Measurements from ENCODE around the gene GJD3.
A peak's percentile ranks its signal among the peaks of the same experiment; 100 is the strongest.

The GJD3 gene

DNA sequence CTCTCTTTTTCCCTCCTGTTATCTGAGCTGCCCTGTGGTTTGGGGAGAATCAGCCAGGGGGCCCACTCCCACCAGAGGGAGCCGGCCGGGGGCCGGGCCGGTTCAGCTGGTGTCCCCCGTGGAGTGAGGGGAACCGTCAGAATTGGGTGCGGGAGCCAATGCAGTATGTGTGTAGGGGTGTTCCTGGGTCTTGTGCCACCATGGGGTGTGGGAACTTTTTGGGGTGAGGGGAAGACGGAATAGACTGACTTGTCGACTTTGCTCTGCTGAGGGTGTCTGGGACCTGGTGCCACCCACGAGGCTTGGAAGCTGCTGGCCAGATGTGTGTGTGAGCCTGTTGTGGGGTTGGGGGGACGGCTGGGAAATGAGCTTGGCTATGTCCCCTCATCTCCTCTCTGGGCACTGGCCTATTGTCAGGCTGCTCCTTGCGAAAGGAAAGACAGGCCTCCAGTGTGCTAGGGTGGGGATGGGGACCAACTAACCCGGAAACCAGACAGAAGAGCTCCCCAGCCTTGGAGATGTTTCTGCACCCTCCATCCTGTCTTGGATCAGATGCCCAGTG, 45.6 kb downstream of the GJD3 start:
- H3K27ac ChIP-seq = peak overlapping the region; percentile 99
- TF ChIP-seq, protein P1, sequence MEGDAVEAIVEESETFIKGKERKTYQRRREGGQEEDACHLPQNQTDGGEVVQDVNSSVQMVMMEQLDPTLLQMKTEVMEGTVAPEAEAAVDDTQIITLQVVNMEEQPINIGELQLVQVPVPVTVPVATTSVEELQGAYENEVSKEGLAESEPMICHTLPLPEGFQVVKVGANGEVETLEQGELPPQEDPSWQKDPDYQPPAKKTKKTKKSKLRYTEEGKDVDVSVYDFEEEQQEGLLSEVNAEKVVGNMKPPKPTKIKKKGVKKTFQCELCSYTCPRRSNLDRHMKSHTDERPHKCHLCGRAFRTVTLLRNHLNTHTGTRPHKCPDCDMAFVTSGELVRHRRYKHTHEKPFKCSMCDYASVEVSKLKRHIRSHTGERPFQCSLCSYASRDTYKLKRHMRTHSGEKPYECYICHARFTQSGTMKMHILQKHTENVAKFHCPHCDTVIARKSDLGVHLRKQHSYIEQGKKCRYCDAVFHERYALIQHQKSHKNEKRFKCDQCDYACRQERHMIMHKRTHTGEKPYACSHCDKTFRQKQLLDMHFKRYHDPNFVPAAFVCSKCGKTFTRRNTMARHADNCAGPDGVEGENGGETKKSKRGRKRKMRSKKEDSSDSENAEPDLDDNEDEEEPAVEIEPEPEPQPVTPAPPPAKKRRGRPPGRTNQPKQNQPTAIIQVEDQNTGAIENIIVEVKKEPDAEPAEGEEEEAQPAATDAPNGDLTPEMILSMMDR (conservative IDR thresholded peaks at IDR 0.05; ENCODE audit: low read depth) = no peak
- ChIA-PET POLR2A (ENCODE audit: low non-redundant PET) (no interaction called here), CTCF (interaction anchor here (0.6 to 2.5 kb wide), 5 partner anchors 16 to 36 kb away, joined by 4 to 13 read pairs (median 5); no protein-coding TSS in a partner anchor)
- DNase-seq (ENCODE audit: low spot score) = no peak

- TF ChIP-seq, protein P1 (conservative IDR thresholded peaks at IDR 0.05; ENCODE audit: low read depth) = no peak
- POLR2A ChIA-PET (ENCODE audit: low non-redundant PET) = interaction anchor here (0.6 to 0.8 kb wide), 2 partner anchors 16 to 19 kb away, joined by 3 to 4 read pairs; no protein-coding TSS in a partner anchor
- peak; percentile 99 for DNase-seq (ENCODE audit: low spot score)
- peak overlapping the region; percentile 99 for H3K27ac ChIP-seq
- CTCF ChIA-PET = interaction anchor here (0.6 to 2.5 kb wide), 13 partner anchors 8 to 37 kb away, joined by 3 to 13 read pairs (median 5); no protein-coding TSS in a partner anchor
Observed at GRCh38 chr17:40317880-40318829, 46.4 kb downstream of the GJD3 start.

GRCh38 chr17:40317345-40317873, 47.1 kb downstream of the GJD3 start:
- DNase-seq (ENCODE audit: low spot score) = peak; percentile 66

GRCh38 chr17:40316571-40317344, 47.8 kb downstream of the GJD3 start:
- peak overlapping the region; percentile 99 for H3K27ac ChIP-seq
- TF ChIP-seq, protein P1 (conservative IDR thresholded peaks at IDR 0.05; ENCODE audit: low read depth) = no peak
- ChIA-PET CTCF (interaction anchor here (0.7 to 2.5 kb wide), 11 partner anchors 9 to 141 kb away, joined by 4 to 13 read pairs (median 7); no protein-coding TSS in a partner anchor), POLR2A (ENCODE audit: low non-redundant PET) (interaction anchor here (0.5 to 0.6 kb wide), 2 partner anchors 71 to 1363 kb away, joined by 4 to 5 read pairs; no protein-coding TSS in a partner anchor)
- peak; percentile 78 for DNase-seq (ENCODE audit: low spot score)

More at GRCh38 chr17:40317345-40317873, 47.1 kb downstream of the GJD3 start:
- TF ChIP-seq, protein P1 (conservative IDR thresholded peaks at IDR 0.05; ENCODE audit: low read depth) = peak; percentile 76
- peak overlapping the region; percentile 99 for H3K27ac ChIP-seq
- POLR2A ChIA-PET (ENCODE audit: low non-redundant PET) = interaction anchor here (0.6 to 0.8 kb wide), 3 partner anchors 17 to 1362 kb away, joined by 3 to 5 read pairs (median 4); no protein-coding TSS in a partner anchor
- CTCF ChIA-PET = interaction anchor here (0.6 to 2.5 kb wide), 12 partner anchors 9 to 37 kb away, joined by 3 to 13 read pairs (median 6); no protein-coding TSS in a partner anchor

DNA sequence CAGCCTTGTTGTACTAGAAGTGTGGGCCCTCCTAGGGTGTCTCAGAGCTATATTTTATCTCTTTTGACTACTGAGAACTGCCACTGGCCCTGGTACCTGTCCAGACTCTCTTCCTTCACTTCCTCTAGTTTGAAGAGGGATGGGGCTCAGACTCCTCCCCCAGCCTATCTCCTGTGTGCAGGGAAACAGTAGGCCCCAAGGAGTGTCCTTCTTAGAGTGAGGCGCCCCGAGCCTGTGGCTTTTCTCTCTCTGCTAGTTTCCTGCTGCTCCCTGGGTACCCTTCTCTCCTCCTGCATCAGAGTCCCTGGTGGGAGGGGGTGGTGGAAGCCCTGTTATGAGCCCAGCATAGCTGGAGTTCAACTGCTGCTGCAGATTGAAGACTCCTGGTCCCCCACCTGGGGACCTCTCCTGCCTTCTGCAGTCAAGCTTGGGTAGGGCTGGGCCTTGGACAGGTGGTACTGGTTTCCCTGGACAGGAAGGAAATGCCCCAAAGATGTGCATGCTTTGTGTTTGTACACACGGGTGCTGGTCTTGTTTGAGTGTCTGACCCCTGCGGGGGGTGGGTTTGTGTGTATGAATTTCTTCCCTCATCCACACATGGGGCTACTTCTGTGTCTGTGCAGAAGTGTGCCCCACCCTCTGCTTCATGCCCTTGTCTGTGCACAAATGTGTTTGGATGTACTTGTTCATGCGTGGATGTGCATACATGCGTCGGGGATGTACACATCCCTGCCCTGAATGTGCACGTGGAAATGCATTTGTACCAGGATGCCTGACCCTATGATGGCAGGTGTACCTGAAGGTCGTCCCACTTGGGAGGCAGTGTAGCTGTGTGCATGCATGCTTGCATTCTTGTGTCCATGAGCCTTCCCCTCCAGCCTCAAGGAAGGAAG, 48.6 kb downstream of the GJD3 start:
- ChIA-PET POLR2A (ENCODE audit: low non-redundant PET) (interaction anchor here (0.5 kb wide), 1 partner anchor 71 kb away, joined by 4 read pairs; no protein-coding TSS in a partner anchor), CTCF (interaction anchor here (0.7 to 2.2 kb wide), 5 partner anchors 8 to 142 kb away, joined by 4 to 13 read pairs (median 6); no protein-coding TSS in a partner anchor)
- TF ChIP-seq, protein P1 (conservative IDR thresholded peaks at IDR 0.05; ENCODE audit: low read depth) = no peak
- peak overlapping the region; percentile 99 for H3K27ac ChIP-seq
- no peak for DNase-seq (ENCODE audit: low spot score)
